NCI-H526 treated with DMSO at 0.1 percent for 48 hours (cell line): ENCODE data around the gene TEX261.
"Not testable (repeated sequence)": the region's sequence is repeated elsewhere in the genome, so short reads cannot be mapped to it uniquely, and the experiment has no call there.

Source experiments
- DNase-seq: peaks from one replicate; lab custom pipeline; 2025; lab: John Stamatoyannopoulos, UW

The TEX261 gene

DNA sequence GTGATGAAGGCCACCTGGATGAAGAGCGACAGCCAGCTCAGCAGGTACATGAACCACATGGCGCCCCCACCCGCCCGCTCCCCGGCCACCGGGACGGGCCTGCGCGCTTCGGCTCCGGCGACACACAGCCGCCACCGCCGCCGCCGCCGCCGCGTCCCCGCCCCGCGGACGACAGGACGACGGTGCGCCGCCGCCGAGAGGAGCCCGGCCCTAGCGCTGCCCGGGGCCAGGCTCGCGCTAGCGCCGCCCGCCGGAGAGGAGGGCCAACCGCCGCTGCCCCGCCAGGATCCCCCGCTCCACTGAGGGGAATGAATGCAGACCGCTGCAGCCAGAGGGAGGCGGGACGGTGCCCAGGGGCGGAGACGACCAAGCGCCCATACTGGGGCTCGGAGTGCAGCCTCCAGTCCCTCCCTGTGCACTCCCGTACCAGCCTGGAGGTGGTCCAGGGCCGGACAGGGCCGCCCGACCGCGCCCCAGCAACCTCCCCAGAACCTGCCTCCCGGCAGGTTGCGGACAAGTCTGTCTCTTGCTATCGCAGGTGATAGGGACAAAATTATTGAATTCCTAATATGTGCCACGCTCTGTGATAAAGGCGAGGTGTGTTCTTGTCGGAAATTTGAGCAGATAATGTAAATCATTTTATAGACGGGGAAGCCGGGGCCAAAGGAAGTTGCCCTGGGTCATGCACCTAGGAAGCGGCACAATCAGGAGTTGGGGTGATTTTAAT, at the start of gene TEX261:
Gene TEX261 (minus strand): TSS at position 175 of the 727 bp plus-strand sequence. CDS start 116 bp downstream, at position 59.
- DNase-seq = peak; percentile 81

- DNase-seq = no peak
Observed at GRCh38 chr2:71043531-71044407, 49.1 kb upstream of the TEX261 start.

DNA sequence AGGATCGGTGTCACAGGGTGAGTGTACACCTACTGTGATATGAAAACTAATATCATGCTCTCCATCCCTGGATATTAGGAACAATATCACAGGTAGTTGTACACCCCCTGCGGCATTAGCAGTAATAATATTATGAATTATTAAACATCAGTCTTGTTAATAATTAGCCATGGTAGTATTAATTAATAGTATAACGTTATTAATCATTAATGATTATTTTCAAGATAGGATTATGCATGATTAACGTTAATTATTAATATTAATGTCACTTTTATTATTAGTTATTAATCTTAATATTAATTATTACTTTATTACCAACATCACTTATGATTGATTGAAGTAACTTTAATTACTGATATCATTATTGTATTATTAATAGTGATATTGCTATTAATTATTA, 47.6 kb upstream of the TEX261 start:
- DNase-seq = no peak

DNA sequence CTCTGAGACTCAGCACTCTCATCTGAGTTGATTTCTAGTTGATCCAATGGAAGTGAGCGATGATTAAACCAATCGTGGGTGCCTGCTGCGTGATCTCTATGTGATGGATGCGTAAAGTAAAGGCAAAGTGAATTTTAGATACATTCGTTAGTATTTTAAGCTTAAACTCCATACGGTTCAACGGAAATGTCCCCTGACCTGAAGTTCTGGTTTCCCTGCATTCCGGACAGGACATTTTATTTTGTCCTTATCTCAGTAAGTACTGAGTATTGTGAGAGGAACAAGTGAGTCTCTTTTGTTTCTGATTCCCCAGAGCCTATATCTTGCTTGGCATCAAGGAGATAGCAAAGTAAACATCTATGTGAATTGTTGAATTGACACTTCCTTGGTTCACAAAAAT, 41.6 kb upstream of the TEX261 start:
- not testable (repeated sequence) for DNase-seq

DNA sequence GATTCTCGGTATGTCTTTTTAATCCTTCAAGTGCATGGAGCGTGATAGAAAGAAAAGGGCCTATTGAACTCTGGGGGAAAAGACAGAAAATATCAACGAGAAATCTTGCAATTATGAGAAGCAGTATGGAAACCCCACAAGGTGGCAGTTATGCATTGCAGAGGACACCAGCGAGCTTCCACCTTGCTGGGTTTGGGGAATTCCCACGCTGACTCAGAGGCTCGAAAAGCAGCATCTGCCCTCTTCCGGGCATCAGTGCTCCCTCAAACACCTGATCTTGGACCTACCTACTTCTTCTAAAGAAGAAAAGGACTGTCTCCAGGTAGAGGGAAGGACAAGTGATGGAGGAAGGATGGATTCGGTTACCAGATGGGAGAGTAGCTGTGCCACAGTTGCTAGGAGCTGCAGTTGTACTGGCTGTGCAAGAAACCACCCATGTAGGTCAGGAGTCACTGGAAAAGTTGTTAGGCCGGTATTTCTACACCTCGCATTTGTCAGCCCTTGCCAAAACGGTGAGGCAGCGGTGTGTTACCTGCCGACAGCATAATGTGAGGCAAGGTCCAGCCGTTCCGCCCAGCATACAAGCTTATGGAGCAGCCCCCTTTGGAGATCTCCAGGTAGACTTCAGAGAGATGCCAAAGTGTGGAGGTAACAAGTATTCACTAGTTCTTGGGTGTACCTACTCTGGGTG, 29.0 kb upstream of the TEX261 start:
- not testable (repeated sequence) for DNase-seq

DNA sequence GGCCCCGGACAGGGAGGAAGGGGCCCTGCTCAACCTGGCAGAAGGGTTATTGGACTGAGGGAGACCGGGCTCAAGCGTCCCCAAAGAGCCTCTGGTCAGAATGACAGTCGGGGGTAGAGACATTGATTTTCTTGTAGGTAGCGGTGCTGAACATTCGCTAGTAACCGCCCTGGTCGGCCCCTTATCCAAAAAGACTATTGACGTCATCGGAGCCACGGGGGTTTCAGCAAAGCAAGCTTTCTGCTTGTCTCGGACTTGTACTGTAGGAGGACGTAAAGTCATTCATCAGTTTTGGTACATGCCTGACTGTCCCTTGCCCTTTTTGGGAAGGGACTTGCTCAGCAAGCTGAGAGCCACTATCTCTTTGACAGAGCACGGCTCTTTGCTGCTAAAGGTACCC, 26.7 kb upstream of the TEX261 start:
- not testable (repeated sequence) for DNase-seq

DNA sequence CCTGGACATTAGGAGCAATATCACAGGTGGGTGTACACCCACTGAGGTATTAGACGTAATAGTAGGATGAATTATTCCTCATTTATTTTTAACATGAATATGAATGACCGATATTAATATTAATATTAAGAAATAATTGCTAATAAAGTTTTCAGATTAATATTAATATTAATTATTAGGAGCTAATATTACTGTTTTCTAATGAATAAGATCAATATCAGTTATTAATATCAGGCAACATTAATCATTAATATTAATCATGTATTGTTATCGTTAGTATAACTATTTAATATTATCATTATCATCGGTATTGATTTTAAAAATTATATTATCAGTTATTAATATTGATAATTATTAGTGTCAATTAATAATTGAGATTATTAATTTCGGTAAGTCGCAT, 25.3 kb upstream of the TEX261 start:
- not testable (repeated sequence) for DNase-seq

DNA sequence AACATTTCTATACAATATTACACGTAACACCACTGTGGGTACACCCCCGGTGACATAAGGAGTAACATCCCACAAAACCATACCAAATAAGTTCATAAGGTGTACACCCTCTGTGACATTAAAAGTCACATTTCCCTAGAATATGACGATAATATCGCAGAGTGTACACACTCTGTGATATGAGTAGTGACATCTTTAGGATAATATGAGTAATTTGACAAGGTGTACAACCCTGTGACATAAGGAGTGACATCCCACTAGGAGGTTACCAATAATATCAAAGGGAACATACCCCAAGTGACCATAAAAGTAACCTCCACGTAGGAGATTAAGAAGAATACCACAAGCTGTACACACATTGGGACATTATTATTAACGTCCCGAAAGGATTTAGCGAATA, 24.0 kb upstream of the TEX261 start:
- DNase-seq = no peak

DNA sequence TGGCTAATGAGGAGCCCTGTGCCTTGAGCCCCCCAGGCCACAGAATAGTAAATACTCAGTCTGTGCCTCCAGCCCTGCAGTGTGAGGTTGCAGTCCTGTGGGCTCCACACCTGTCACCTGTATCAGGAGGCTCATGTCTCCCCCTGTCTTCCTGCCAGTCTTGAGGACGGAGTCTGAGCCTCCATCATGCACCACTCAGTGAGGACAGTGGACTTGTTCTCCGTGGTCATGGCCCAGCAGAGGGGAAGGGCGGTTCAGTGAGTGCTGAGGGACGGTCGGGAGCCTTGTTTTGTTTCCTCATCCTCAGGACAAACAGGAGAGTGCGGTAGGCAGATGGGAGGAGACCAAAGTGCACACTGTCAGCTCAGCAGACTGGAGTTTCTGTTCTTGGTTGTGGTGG, 17.1 kb upstream of the TEX261 start:
- not testable (repeated sequence) for DNase-seq

DNA sequence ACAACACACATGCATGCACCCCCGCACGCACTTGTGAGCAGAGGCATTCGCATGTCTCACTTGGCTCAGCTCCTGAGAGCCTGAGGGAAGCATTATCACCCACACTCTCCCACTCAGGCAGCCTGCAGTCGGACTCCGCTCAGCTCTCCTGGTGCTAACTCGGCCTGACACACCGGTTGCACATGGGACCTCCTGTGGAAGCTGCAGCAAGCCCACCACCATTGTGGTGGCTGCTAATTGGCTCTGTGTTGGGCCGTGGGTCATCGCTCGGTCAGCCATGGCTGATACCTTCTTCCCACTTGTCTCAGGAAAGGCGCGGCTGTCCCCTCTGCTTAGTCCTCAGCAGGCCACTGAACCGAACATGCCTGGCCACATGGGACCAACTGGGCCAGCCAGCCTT, 13.7 kb upstream of the TEX261 start:
- DNase-seq = no peak

DNA sequence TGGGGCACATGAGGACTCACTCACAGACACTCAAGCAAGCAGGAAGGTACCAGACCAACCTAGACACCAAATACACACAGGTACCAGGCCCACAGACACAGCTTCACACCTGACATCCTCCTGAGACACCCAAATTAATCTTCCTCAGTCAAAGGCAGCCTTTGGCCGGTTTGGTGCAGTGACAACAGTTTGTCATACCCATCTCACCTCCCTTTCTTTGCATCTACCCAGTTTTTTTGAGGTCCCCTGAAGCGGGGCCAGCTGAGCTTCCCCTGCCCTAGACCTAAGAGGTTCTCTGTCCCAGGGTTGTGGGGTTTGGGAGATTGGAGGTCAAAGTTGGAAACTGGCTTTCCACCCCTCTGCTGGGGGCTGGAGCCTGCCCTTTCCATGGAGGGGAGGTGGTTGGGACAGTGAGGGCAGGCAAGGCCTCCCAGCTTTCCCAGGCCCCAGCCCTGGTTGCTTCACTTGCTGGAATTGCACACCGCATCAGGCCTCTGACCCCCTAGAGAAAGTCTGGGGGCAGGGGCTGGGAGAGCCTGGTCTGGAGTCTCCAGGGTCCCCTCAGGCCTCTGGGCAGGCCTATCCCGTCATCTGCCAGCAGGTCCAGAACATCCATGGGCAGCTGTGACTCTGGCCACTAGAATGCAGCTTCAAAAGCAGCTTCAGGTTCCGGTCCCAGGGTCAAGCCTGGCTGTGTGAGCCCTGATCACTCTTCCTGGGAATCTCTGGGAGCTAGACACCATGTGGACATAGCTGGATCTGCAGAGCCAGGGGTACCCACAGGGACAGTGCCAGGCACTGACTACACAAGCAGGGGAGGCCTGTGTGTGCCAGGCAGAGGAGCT, 12.5 kb upstream of the TEX261 start:
- no peak for DNase-seq

DNA sequence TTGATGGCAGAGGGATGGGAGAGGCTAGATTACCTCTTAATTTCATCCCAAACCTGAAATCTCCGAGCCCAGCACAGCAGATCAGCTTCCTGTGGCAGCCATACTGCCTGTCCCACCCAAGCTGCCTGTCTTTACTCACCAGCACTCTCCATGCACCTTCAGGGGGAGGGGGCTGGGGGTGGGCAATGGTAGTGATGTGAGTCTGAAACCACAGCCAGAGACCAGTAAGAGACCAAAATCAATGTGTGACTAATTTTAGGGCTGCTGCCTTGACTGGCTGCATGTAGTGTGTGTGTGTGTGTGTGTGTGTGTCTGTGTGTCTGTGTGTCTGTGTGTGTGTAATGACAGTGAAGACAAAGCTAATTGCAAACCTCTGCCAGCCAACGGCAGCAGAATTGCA, 11.7 kb upstream of the TEX261 start:
- DNase-seq = no peak

DNA sequence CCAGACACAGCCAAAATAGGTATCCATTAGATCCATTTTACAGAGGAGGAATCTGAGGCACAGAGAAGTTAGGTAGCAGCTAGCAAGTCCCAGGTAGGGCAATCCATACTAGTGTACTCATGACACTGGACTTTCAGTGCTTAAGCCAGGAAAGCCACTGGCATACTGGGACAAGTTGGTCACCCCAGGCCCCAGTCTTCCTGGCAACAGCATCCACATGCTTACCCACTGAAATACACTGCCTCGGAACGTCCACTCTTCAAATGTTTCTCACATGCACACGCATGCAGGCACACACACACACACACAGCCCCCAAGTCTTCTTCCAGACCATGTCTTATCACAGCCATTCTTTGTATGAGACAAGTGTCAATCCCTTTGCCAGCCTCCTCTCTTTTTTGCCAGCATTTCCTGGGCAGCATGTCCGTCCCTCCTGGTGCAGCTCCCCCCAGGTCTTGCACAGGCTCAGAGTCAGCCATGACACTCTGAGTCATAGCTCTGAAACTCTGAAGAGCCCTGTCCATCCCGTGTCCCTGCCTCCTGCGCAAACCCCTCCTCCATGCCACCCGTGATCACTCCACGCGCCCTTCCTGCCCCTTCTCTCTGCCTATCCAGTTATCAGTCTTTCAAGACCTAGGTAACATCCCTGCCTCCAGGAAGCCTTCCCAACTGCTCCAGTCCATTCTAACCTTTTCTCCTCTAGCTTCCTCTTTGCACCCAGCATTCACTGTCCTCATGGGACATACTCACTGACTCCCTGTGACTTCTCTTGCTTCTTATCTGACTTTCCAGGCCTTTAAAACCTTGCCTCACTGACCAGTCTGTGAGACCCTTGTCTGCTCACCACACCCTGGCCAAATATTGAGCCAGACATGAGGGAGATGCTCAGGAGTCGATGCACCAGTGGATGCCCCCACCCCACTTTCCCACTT, 10.9 kb upstream of the TEX261 start:
- no peak for DNase-seq

DNA sequence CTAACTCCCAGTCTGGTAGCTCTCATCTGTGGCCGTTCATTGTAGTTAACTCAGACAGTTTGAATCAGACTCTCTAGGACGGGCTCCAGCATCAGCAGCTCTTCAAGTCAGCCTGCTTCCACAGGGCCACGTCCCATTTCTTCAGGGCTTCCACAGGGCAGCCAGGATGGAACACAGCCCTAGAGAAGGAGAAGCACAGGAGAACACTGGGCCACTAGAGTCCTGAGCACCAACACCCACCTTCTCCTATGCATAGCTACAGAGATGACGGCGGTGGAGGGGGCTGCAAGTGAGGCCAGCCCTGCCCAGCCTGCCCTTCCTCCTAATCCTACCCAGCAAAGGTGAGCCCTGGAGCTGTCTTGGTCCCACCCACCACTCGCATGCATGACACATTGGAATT, 10.2 kb upstream of the TEX261 start:
- DNase-seq = no peak

GRCh38 chr2:71003966-71004755, 9.5 kb upstream of the TEX261 start:
- DNase-seq = no peak

DNA sequence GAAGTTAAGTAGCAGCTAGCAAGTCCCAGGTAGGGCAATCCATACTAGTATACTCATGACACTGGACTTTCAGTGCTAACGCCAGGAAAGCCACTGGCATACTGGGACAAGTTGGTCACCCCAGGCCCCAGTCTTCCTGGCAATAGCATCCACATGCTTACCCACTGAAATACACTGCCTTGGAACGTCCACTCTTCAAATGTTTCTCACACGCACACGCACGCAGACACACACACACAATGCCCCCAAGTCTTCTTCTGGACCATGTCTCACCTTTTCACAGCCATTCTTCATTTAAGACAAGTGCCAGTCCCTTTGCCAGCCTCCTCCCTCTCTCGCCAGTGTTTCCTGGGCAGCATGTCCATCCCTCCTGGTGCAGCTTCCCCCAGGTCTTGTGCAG, 8.7 kb upstream of the TEX261 start:
- no peak for DNase-seq

DNA sequence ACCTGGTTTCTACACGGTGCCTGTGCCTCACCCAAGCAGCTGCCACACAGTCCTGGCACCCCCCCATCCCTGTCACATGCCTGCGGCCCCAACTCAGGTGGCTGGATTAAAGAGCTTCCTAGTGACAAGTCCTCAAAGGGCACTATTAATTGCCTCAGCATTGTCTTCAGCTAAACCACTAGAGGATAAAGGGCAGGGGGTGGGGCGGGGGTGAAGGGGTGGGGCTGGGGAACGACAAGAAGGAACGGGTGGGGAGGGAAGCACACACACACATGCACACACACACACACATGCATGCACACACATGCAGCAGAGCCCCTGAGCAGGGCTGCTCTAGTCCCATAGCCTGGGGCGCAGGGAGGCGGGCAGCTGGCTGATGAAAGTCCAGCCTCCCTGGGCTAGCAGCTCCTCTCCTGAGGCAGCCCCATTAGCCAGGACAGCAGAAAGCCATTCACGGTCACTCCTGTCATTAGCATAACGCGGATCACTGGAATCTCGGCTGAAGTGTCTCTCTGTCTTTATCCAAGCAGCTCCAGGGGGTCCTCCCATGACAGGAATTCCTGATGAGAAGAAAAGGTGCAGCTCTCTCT, 7.4 kb upstream of the TEX261 start:
- DNase-seq = no peak

- no peak for DNase-seq
Observed at GRCh38 chr2:71001592-71001927, 6.9 kb upstream of the TEX261 start.

GRCh38 chr2:71000780-71001591, 6.3 kb upstream of the TEX261 start:
- peak; percentile 15 for DNase-seq
